Upper lobe of right lung (tissue), 1 donor: ENCODE data around the gene FAM120AOS. TPM values are rescaled to one million over a fixed set of nuclear protein-coding genes. Genes with fewer than 3 reads are reported as not detected.
"Not testable (repeated sequence)": the region's sequence is repeated elsewhere in the genome, so short reads cannot be mapped to it uniquely, and the experiment has no call there.

Experiments used
- ATAC-seq: fragments of 200-7000 bp; cut with Tn5 transposase; one replicate; pipeline ENCODE4 v1.9.1; 2020; ENCODE audit warnings: mild to moderate bottlenecking, moderate library complexity
- DNase-seq: peaks from one replicate; pipeline ENCODE4 v3.0.0-alpha.2; 2020
- H3K27ac ChIP-seq: fragments of 200-600 bp; one replicate; pipeline ENCODE4 v1.8.0; 2022
- H3K27me3 ChIP-seq: fragments of 200-600 bp; one replicate; pipeline ENCODE4 v1.8.0; 2022; ENCODE audit warnings: mild to moderate bottlenecking
- H3K36me3 ChIP-seq: fragments of 200-600 bp; one replicate; pipeline ENCODE4 v1.8.0; 2022
- H3K4me1 ChIP-seq: fragments of 200-600 bp; one replicate; pipeline ENCODE4 v1.8.0; 2022
- H3K4me3 ChIP-seq: fragments of 200-600 bp; one replicate; pipeline ENCODE4 v1.8.0; 2022; ENCODE audit warnings: mild to moderate bottlenecking
- H3K9me3 ChIP-seq: fragments of 200-600 bp; one replicate; pipeline ENCODE4 v1.8.0; 2022
- CTCF ChIP-seq: fragments of 200-600 bp; IDR thresholded peaks from one replicate; pipeline ENCODE4 v1.8.0; 2022; ENCODE audit warnings: antibody characterized with exemption
- intact Hi-C: fragments of 100-400 bp; cut with DNase I; formaldehyde crosslinking; loops from one replicate; pipeline ENCODE4 v1.11.0; 2022
- total RNA-seq: library from RNA; stranded (reverse); fragmentation: NEBNext Ultra II Directional; extraction: Animal tissue kit (Norgen Biotek cat#: 25700); gene quantifications from one replicate; pipeline ENCODE4 v1.2.1, GENCODE V29; 2021
- donor health status: DM: no; HTN: yes; CAD: no; lungs with severe emphysema.

The FAM120AOS gene
- total RNA-seq, 1 donor from 2014 or later, result 46.0 TPM

- ATAC-seq (peak; percentile 12), DNase-seq (peak; percentile 81)
- Histone ChIP-seq H3K4me1 (peaks cover 48% of the 10 kb centered on the region), H3K9me3 (no peaks in the 10 kb centered on the region), H3K27me3 (no peaks in the 10 kb centered on the region), H3K36me3 (peaks cover 28% of the 10 kb centered on the region), H3K27ac (peak overlapping the region; percentile 95), H3K4me3 (peak overlapping the region; percentile 86)
- no peak for TF ChIP-seq CTCF
- intact Hi-C loops, result no loop called here
Observed at GRCh38 chr9:93451849-93452709, 1.3 kb downstream of the FAM120AOS start.

GRCh38 chr9:93450945-93451815, 2.2 kb downstream of the FAM120AOS start, which contains the start of gene FAM120A:
FAM120A (plus strand) TSS chr9:93451685; CDS start chr9:93451916, 231 bp downstream.
- Histone ChIP-seq H3K4me3 (peak within 1 kb of the TSS; percentile 93), H3K27me3 (no peaks in the 10 kb centered on the region), H3K4me1 (peaks cover 43% of the 10 kb centered on the region), H3K27ac (peak within 1 kb of the TSS; percentile 97), H3K36me3 (peaks cover 37% of the 10 kb centered on the region), H3K9me3 (no peaks in the 10 kb centered on the region)
- DNase-seq, result peak; percentile 91
- intact Hi-C loops, result no loop called here
- no peak for TF ChIP-seq CTCF
- peak; percentile 90 for ATAC-seq

- ATAC-seq, result no peak
- Histone ChIP-seq H3K27ac (no peak overlapping the region), H3K9me3 (no peaks in the 10 kb centered on the region), H3K4me3 (no peak overlapping the region), H3K4me1 (peaks cover 18% of the 10 kb centered on the region), H3K36me3 (peaks cover 45% of the 10 kb centered on the region), H3K27me3 (no peaks in the 10 kb centered on the region)
- no peak for DNase-seq
- intact Hi-C loops, result loop anchor here (10.0 kb wide), 1 partner anchor 107 kb away; no protein-coding TSS in a partner anchor
- no peak for TF ChIP-seq CTCF
Observed at GRCh38 chr9:93447655-93448054, 5.7 kb downstream of the FAM120AOS start.

DNA sequence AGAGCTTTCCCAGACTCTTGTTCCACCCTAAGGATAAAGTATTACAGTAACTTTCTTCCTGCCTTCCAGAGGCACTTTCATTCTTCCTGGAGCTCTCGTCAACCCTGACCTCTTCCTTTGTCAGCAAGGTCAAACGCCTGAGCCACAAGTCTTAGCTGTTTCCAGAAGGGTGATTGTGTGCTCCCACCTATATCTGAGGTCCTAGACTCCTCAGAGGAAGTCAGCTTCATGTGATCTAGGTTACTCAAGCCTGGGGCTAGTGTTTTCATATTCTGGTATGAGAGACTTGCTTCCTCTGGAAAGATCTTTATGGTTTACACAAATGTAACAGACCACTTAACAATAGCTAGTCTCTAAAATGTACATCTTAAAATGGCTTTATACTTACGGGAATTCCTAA, 7.3 kb downstream of the FAM120AOS start:
- Histone ChIP-seq H3K9me3 (no peaks in the 10 kb centered on the region), H3K27me3 (no peaks in the 10 kb centered on the region), H3K27ac (no peak overlapping the region), H3K4me3 (no peak overlapping the region), H3K4me1 (peaks cover 18% of the 10 kb centered on the region), H3K36me3 (peaks cover 45% of the 10 kb centered on the region)
- ATAC-seq, result peak; percentile 60
- no peak for DNase-seq
- no peak for TF ChIP-seq CTCF
- intact Hi-C loops, result loop anchor here (10.0 kb wide), 1 partner anchor 109 kb away; no protein-coding TSS in a partner anchor

DNA sequence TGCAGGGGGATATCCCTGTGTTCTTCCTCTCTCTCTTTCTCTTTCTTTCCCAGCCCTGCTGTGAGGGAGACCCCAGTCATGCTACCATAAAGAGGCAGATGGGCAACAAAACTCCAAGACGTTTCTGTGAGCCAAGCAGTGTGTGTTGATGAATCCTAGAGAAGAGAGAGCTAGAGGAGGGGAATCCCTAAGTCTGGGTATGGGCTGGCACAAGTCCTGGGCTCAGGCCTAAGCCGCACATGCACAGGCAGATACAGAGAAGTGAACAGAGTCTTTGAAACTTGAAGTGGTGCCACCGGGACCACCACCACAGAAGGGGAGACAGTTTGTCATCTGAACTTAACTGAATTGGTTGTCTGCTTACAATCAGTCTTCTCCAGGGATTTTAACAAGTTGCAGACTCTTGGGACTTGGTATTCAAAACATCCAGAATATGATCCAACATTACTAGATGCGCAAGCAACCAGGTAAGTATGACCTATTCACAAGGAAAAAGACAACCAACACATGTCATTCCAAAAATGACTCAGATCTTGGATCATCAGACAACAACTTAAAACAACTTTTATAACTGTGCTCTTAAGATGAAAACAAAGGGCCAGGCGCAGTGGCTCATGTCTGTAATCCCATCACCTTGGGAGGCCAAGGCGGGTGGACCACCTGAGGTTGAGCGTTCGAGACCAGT, 12.3 kb downstream of the FAM120AOS start:
- H3K27me3 ChIP-seq, result no peaks in the 10 kb centered on the region
- no peak for ATAC-seq
- no peaks in the 10 kb centered on the region for H3K9me3 ChIP-seq
- no peak overlapping the region for H3K4me3 ChIP-seq
- no peak for DNase-seq
- no peak overlapping the region for H3K27ac ChIP-seq
- H3K4me1 ChIP-seq, result no peaks in the 10 kb centered on the region
- intact Hi-C loops, result loop anchor here (10.0 kb wide), 1 partner anchor 114 kb away; no protein-coding TSS in a partner anchor
- no peak for TF ChIP-seq CTCF
- peaks cover 7% of the 10 kb centered on the region for H3K36me3 ChIP-seq

DNA sequence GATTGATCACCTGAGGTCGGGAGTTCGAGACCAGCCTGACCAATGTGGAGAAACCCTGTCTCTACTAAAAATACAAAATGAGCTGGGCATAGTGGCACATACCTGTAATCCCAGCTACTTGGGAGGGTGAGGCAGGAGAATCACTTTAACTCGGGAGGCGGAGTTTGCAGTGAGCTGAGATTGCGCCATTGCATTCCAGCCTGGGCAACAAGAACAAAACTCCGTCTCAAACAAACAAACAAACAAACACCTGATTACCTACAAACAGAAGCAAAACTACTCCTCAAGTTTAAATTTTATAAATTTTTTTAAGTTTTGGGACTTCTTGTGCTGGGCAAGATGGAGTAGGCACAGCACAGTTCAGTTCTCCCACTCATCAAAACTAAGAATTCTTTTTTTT, 14.1 kb downstream of the FAM120AOS start:
- intact Hi-C loops, H3K4me1 ChIP-seq: not testable (repeated sequence)

More for the DNA sequence above, 14.1 kb downstream of the FAM120AOS start:
- not testable (repeated sequence) for H3K27ac ChIP-seq, H3K4me3 ChIP-seq, DNase-seq, H3K36me3 ChIP-seq, ATAC-seq, H3K9me3 ChIP-seq, H3K27me3 ChIP-seq
